HFF-Myc (cell line): ENCODE results near the gene HOXA5.

ENCODE experiments used
- DNase-seq: peaks from one replicate; pipeline ENCODE4 v3.0.0-alpha.2; 2011; ENCODE audit warnings: low read depth; ENCODE audit errors: extremely low read depth
- H3K4me3 ChIP-seq: replicated peaks from 2 replicates; pipeline ENCODE4 v1.5.1; 2011; ENCODE audit warnings: low read depth, mild to moderate bottlenecking, control low read depth, low read length
- TF ChIP-seq, protein P1 (sequence below): IDR thresholded peaks from 2 replicates; pipeline ENCODE4 v1.5.1; 2012; ENCODE audit warnings: mild to moderate bottlenecking, low read depth, low read length, control low read depth; ENCODE audit errors: missing control alignments

HOXA5 gene

DNA sequence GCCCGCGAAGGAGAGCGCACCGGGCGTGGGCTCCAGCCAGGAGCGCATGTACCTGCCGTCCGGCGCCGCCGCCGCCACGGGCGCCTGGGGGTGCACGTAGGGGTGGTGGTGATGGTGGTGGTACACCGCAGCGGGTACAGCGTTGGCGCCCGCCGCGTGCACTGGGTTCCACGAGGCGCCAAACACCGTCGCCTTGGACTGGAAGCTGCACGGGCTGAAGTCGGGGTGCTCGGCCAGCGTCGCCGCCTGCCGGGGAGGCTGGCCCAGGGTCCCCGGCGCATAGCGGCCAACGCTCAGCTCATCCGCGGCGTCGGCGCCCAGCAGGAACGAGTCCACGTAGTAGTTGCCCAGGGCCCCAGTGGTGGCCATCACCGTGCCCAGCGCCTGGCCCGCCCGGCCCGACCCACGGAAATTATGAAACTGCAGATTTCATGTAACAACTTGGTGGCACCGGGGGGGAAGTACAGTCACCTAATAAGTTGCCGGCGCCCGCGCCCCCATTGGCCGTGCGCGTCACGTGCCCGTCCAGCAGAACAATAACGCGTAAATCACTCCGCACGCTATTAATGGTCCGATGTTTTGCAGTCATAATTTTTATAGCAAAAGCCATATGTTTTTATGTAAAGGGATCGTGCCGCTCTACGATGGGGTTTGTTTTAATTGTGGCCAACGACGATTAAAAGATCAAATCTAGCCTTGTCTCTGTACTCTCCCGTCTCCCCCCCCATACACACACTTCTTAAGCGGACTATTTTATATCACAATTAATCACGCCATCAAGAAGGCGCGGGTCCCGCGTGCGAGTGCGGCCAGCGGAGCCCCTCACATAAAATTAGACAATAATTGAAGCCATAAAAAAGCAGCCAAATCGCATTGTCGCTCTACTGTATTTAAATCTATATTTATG, 21.9 kb upstream of the HOXA5 start, which contains the start of gene HOXA9:
Gene HOXA9, minus strand, starts transcription at position 449 of the 907 bp plus-strand sequence. Its CDS starts 80 bp downstream, at position 369.
- H3K4me3 ChIP-seq, result peak within 1 kb of the TSS; percentile 83
- DNase-seq, result no peak
- TF ChIP-seq, protein P1, sequence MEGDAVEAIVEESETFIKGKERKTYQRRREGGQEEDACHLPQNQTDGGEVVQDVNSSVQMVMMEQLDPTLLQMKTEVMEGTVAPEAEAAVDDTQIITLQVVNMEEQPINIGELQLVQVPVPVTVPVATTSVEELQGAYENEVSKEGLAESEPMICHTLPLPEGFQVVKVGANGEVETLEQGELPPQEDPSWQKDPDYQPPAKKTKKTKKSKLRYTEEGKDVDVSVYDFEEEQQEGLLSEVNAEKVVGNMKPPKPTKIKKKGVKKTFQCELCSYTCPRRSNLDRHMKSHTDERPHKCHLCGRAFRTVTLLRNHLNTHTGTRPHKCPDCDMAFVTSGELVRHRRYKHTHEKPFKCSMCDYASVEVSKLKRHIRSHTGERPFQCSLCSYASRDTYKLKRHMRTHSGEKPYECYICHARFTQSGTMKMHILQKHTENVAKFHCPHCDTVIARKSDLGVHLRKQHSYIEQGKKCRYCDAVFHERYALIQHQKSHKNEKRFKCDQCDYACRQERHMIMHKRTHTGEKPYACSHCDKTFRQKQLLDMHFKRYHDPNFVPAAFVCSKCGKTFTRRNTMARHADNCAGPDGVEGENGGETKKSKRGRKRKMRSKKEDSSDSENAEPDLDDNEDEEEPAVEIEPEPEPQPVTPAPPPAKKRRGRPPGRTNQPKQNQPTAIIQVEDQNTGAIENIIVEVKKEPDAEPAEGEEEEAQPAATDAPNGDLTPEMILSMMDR, result no peak

DNA sequence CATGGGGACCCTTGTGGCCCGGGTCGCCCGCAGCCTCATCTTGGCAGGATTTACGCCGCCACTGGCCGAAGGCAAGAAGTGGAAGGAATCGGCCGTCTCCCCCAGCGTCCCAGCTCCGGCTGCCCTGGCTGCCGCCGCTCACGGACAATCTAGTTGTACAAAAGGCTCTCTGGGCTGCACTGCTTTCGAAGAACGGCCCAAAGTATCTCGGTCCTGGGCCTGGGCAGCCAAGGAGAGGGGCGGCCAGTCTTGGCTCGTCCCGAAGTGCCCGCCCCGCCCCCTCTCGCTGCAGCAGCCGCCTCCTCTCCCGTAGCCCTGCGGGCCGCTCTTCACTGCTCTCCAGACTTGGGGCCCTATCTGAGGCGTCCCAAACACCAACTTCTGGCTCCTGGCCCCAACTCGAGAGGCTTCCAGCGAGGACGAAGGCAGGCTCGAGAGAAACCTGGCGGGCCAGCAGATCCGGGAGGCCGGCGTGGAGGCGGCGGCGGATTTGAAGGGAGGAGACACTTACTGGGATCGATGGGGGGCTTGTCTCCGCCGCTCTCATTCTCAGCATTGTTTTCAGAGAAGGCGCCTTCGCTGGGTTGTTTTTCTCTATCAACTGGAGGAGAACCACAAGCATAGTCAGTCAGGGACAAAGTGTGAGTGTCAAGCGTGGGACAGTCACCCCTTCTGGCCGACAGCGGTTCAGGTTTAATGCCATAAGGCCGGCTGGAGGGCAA, 21.0 kb upstream of the HOXA5 start:
- peak overlapping the region; percentile 83 for H3K4me3 ChIP-seq
- no peak for DNase-seq

DNA sequence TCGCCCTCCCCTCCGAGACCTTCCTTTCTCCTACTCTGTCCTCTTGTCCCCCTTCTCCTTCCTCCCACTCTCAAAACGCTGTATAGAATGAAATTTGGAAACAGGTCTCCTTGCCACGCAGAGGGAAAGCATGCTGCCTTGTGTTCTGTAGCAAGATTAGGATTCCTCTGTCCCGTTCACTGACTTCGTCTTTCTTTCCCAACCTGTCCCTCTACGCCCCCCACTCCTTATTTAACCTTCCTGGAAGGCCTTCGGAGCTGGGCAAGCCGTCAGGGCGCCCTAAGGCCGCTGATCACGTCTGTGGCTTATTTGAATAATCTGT, 20.5 kb upstream of the HOXA5 start:
- no peak for DNase-seq
- H3K4me3 ChIP-seq, result peak overlapping the region; percentile 83
- TF ChIP-seq, protein P1, result no peak

More for the DNA sequence above, 21.0 kb upstream of the HOXA5 start:
- TF ChIP-seq, protein P1, result no peak

DNA sequence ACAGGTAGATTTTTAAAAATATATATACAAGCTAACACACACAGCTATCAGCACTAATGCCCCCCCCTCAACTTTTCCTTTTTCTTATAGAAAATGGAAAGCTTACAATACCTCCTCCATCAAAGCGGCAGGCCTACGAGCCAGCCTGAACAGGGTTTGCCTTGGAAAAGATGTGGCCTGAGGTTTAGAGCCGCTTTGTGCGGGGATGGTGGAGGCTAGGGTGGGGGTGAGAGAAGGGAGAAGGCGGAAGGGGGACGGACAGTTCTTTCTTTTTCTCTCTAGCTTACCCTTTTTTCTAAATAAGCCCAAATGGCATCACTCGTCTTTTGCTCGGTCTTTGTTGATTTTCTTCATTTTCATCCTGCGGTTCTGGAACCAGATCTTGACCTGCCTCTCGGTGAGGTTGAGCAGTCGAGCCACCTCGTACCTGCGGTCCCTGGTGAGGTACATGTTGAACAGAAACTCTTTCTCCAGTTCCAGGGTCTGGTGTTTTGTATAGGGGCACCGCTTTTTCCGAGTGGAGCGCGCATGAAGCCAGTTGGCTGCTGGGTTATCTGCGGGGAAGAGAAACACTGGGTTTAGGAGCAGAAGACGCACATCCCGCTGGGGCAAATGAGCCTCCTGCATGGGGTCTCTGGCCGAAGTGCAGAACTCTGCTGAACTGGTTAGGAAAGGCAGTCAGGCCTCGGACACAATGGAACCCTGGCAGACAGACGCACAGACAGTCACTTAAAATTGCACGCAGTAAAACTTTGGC, 20.0 kb upstream of the HOXA5 start:
- TF ChIP-seq, protein P1, result no peak
- no peak for DNase-seq
- H3K4me3 ChIP-seq, result peak overlapping the region; percentile 83

DNA sequence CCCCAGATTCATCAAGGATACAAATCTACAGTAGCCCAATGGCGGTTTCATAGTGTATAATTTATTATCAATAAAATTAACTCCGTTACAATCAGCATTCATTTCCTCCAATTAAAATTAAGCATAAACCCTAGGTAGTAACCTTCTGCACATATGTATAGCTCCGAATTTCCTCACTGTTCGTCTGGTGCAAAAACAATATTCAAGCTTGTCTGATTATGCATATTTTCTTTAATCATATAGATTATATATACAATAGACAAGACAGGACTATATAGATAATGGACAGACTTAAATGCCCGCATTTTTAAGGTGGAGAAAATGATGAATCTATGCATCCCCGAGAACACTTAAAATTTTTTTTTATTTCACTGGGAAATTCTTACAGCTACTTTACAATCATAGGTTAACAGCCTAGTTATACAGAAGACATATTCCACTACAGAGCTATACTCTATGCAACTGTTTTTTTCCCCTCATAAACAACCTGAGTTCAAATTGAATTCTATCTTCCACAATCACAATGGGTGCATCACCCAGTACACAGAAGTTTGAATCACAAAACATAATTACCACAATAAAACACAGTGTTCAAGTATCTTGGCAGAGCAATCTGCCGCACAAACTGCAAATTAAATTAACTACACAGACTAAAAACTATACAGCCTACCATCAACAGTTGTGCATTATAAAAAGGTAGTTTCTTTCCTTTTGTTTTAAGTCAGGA, 19.2 kb upstream of the HOXA5 start:
- peak overlapping the region; percentile 83 for H3K4me3 ChIP-seq
- TF ChIP-seq, protein P1, result no peak
- DNase-seq, result no peak
